SK-N-SH treated with all-trans-retinoic acid at 6 μM for 48 hours (cell line): ENCODE data around the gene HSPA5.

Experiments
- ATAC-seq: fragments of 200-7000 bp; cut with Tn5 transposase; 3 replicates; pipeline ENCODE4 v1.9.1; 2020; ENCODE audit warnings: mild to moderate bottlenecking, moderate library complexity
- ARNTL ChIP-seq: fragments of 450-650 bp; formaldehyde crosslinking; IDR thresholded peaks from 2 replicates; pipeline ENCODE4 v1.5.0; 2020; ENCODE audit warnings: low read depth, mild to moderate bottlenecking, moderate library complexity, borderline replicate concordance
- BACH2 ChIP-seq: fragments of 250-450 bp; sonication (Bioruptor Pico); IDR thresholded peaks from 2 replicates; pipeline ENCODE4 v1.9.0; 2021; ENCODE audit warnings: mild to moderate bottlenecking, borderline replicate concordance
- CREB5 ChIP-seq: fragments of 250-450 bp; sonication (Bioruptor Pico); IDR thresholded peaks from 2 replicates; pipeline ENCODE4 v1.5.1; 2020; ENCODE audit warnings: low read depth, mild to moderate bottlenecking, moderate library complexity
- CSDC2 ChIP-seq: fragments of 250-450 bp; sonication (Bioruptor Pico); IDR thresholded peaks from 2 replicates; pipeline ENCODE4 v1.5.0; 2020; ENCODE audit warnings: mild to moderate bottlenecking, moderate library complexity
- CSRNP3 ChIP-seq: fragments of 250-450 bp; sonication (Bioruptor Pico); IDR thresholded peaks from 2 replicates; pipeline ENCODE4 v1.5.1; 2021; ENCODE audit warnings: mild to moderate bottlenecking, moderate library complexity
- ESRRG ChIP-seq: fragments of 250-450 bp; sonication (Bioruptor Pico); IDR thresholded peaks from 2 replicates; pipeline ENCODE4 v1.6.1; 2021; ENCODE audit warnings: mild to moderate bottlenecking
- GLIS3 ChIP-seq: fragments of 250-450 bp; sonication (Bioruptor Pico); IDR thresholded peaks from 2 replicates; pipeline ENCODE4 v1.5.0; 2020; ENCODE audit warnings: mild to moderate bottlenecking, moderate library complexity
- ISL1 ChIP-seq: fragments of 250-450 bp; sonication (Bioruptor Pico); IDR thresholded peaks from 2 replicates; pipeline ENCODE4 v2.1.2; 2022; ENCODE audit warnings: mild to moderate bottlenecking, moderate library complexity
- OSR1 ChIP-seq: fragments of 250-450 bp; sonication (Bioruptor Pico); IDR thresholded peaks from 2 replicates; pipeline ENCODE4 v1.8.0; 2022; ENCODE audit warnings: moderate library complexity, mild to moderate bottlenecking, inconsistent platforms
- PATZ1 ChIP-seq: fragments of 250-450 bp; sonication (Bioruptor Pico); IDR thresholded peaks from 2 replicates; pipeline ENCODE4 v1.8.0; 2020; ENCODE audit warnings: mild to moderate bottlenecking, moderate library complexity, borderline replicate concordance
- POU6F1 ChIP-seq: fragments of 250-450 bp; sonication (Bioruptor Pico); IDR thresholded peaks from 2 replicates; pipeline ENCODE4 v1.8.0; 2021; ENCODE audit warnings: low read depth, mild to moderate bottlenecking, moderate library complexity, borderline replicate concordance
- PPARA ChIP-seq: fragments of 250-450 bp; sonication (Bioruptor Pico); IDR thresholded peaks from 2 replicates; pipeline ENCODE4 v1.5.0; 2020; ENCODE audit warnings: mild to moderate bottlenecking, borderline replicate concordance
- RARB ChIP-seq: fragments of 250-450 bp; sonication (Bioruptor Pico); IDR thresholded peaks from 2 replicates; pipeline ENCODE4 v1.8.0; 2021; ENCODE audit warnings: mild to moderate bottlenecking, moderate library complexity
- SNAI2 ChIP-seq: fragments of 250-450 bp; sonication (Bioruptor Pico); IDR thresholded peaks from 2 replicates; pipeline ENCODE4 v1.5.0; 2020; ENCODE audit warnings: mild to moderate bottlenecking, moderate library complexity
- TCF4 ChIP-seq: fragments of 250-450 bp; sonication (Bioruptor Pico); IDR thresholded peaks from 2 replicates; pipeline ENCODE4 v1.8.0; 2021; ENCODE audit warnings: mild to moderate bottlenecking, moderate library complexity, borderline replicate concordance
- TOX ChIP-seq: fragments of 250-450 bp; sonication (Bioruptor Pico); IDR thresholded peaks from 2 replicates; pipeline ENCODE4 v1.8.0; 2021; ENCODE audit warnings: mild to moderate bottlenecking, moderate library complexity, borderline replicate concordance
- TSHZ2 ChIP-seq: fragments of 250-450 bp; sonication (Bioruptor Pico); IDR thresholded peaks from 2 replicates; pipeline ENCODE4 v1.5.0; 2020; ENCODE audit warnings: mild to moderate bottlenecking, moderate library complexity
- ZC3H10 ChIP-seq: fragments of 250-450 bp; sonication (Bioruptor Pico); IDR thresholded peaks from 2 replicates; pipeline ENCODE4 v1.5.1; 2021; ENCODE audit warnings: mild to moderate bottlenecking, moderate library complexity
- ZFP3 ChIP-seq: fragments of 250-450 bp; sonication (Bioruptor Pico); IDR thresholded peaks from 2 replicates; pipeline ENCODE4 v1.5.0; 2020; ENCODE audit warnings: mild to moderate bottlenecking, moderate library complexity
- ZFP30 ChIP-seq: fragments of 450-650 bp; formaldehyde crosslinking; IDR thresholded peaks from 2 replicates; pipeline ENCODE4 v1.5.0; 2022; ENCODE audit warnings: mild to moderate bottlenecking, moderate library complexity
- ZNF565 ChIP-seq: fragments of 450-650 bp; formaldehyde crosslinking; conservative IDR thresholded peaks from 2 replicates; pipeline ENCODE4 v1.5.0; 2020; ENCODE audit warnings: low read depth, mild to moderate bottlenecking, moderate library complexity
- ZNF70 ChIP-seq: fragments of 450-650 bp; formaldehyde crosslinking; IDR thresholded peaks from 2 replicates; pipeline ENCODE4 v1.5.0; 2020; ENCODE audit warnings: mild to moderate bottlenecking, moderate library complexity
- ZNF8 ChIP-seq: fragments of 450-650 bp; formaldehyde crosslinking; IDR thresholded peaks from 2 replicates; pipeline ENCODE4 v1.5.0; 2020; ENCODE audit warnings: mild to moderate bottlenecking, moderate library complexity

Gene HSPA5

GRCh38 chr9:125243792-125244260 lies 2.7 kb upstream of the HSPA5 start:
- TF ChIP-seq BACH2 (no peak), ARNTL (no peak), PPARA (CRISPR knock-in tag) (no peak)
- no peak for ATAC-seq

- no peak for TF ChIP-seq CSDC2 (CRISPR knock-in tag)
- TF ChIP-seq ZFP30 (CRISPR knock-in tag) = no peak
- no peak for TF ChIP-seq ARNTL
- TF ChIP-seq ZNF70 (CRISPR knock-in tag) = no peak
- TF ChIP-seq ZNF8 = no peak
- TF ChIP-seq CSRNP3 (CRISPR knock-in tag) = no peak
- TF ChIP-seq OSR1 (CRISPR knock-in tag) = no peak
- TF ChIP-seq TOX (CRISPR knock-in tag) = no peak
- no peak for TF ChIP-seq ISL1 (CRISPR knock-in tag)
- no peak for TF ChIP-seq RARB (CRISPR knock-in tag)
- TF ChIP-seq PATZ1 (CRISPR knock-in tag) = no peak
- no peak for TF ChIP-seq POU6F1
- peak; percentile 24 for ATAC-seq
Measured at GRCh38 chr9:125241863-125242739, 958 bp upstream of the HSPA5 start.

- TF ChIP-seq ZNF565 (no peak), ISL1 (CRISPR knock-in tag) (no peak), ESRRG (CRISPR knock-in tag) (no peak), ZNF8 (no peak), ARNTL (no peak), ZFP3 (CRISPR knock-in tag) (no peak), ZNF70 (CRISPR knock-in tag) (no peak), CREB5 (no peak), OSR1 (CRISPR knock-in tag) (no peak), CSDC2 (CRISPR knock-in tag) (no peak), TCF4 (no peak), RARB (CRISPR knock-in tag) (no peak), ZC3H10 (no peak), SNAI2 (no peak), CSRNP3 (CRISPR knock-in tag) (no peak), ZFP30 (CRISPR knock-in tag) (no peak), TSHZ2 (no peak), BACH2 (no peak), GLIS3 (CRISPR knock-in tag) (no peak), POU6F1 (no peak)
- peak; percentile 5 for ATAC-seq
Measured at GRCh38 chr9:125240649-125240999, 519 bp downstream of the HSPA5 start.
